Peyer's patch (tissue), 4 donors: ENCODE measurements around the gene STX1A.

Experiments used
- POLR2A ChIP-seq, 2 donors: fragments of 450-650 bp; IDR thresholded peaks; one replicate each; pipeline ENCODE4 v1.5.1; 2017; ENCODE audit warnings: antibody characterized with exemption in 2 of 2, mild to moderate bottlenecking in 2 of 2, moderate library complexity in 2 of 2
- TF ChIP-seq, protein P1 (sequence below), 6 experiments: fragments of 450-650 bp in 4 of 6; fragments of 200-600 bp in 2 of 6; sonication (generic) in 1 of 6; IDR thresholded peaks; one replicate each; pipeline ENCODE4 v1.5.1; 2017 to 2019; ENCODE audit warnings: antibody characterized with exemption in 6 of 6, mild to moderate bottlenecking in 3 of 6, moderate library complexity in 1 of 6

DNA sequence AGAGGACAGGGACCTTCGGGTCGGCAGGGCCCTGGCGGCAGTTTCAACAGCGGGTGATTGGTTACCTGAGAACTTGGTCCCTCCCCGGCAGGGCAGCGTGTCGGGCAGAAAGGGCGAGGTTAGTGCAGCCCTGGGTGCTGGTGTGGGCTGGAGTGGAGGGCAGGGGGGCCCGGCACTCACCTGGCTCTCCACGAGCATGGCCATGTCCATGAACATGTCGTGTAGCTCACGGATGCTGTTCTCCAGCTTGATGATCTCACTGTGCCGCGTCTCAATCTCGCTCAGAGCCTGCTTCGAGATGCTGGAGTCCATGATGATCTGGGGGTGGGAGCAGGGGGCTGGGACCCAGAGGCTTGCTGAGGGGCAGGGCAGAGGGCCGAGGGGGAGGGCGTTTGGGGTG is 16.8 kb downstream of the STX1A start:
- TF ChIP-seq, protein P1, sequence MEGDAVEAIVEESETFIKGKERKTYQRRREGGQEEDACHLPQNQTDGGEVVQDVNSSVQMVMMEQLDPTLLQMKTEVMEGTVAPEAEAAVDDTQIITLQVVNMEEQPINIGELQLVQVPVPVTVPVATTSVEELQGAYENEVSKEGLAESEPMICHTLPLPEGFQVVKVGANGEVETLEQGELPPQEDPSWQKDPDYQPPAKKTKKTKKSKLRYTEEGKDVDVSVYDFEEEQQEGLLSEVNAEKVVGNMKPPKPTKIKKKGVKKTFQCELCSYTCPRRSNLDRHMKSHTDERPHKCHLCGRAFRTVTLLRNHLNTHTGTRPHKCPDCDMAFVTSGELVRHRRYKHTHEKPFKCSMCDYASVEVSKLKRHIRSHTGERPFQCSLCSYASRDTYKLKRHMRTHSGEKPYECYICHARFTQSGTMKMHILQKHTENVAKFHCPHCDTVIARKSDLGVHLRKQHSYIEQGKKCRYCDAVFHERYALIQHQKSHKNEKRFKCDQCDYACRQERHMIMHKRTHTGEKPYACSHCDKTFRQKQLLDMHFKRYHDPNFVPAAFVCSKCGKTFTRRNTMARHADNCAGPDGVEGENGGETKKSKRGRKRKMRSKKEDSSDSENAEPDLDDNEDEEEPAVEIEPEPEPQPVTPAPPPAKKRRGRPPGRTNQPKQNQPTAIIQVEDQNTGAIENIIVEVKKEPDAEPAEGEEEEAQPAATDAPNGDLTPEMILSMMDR (IDR thresholded peaks at IDR 0.05): no peak
- no peak for TF ChIP-seq POLR2A (IDR thresholded peaks at IDR 0.05)
